Measurements from ENCODE around the gene PFAS.
"Not testable (repeated sequence)": the region's sequence is repeated elsewhere in the genome, so short reads cannot be mapped to it uniquely, and the experiment has no call there.

PFAS gene

GRCh38 chr17:8249621-8250500 is 772 bp downstream of the PFAS start:
- peak overlapping the region; percentile 81 for H3K4me3 ChIP-seq (ENCODE audit: low read depth, low read length)
- no peak for TF ChIP-seq CTCF (IDR thresholded peaks at IDR 0.05; ENCODE audit: borderline replicate concordance, insufficient read depth, low read depth, low read length)

- not testable (repeated sequence) for H3K4me3 ChIP-seq (ENCODE audit: low read depth, low read length)
These were observed 2.3 kb downstream of the PFAS start for GRCh38 chr17:8251411-8251810.

GRCh38 chr17:8253801-8254200 is 4.7 kb downstream of the PFAS start:
- no peak for TF ChIP-seq CTCF (IDR thresholded peaks at IDR 0.05; ENCODE audit: borderline replicate concordance, insufficient read depth, low read depth, low read length)
- H3K4me3 ChIP-seq (ENCODE audit: low read depth, low read length): no peak overlapping the region

GRCh38 chr17:8254881-8255280 is 5.8 kb downstream of the PFAS start:
- no peak overlapping the region for H3K4me3 ChIP-seq (ENCODE audit: low read depth, low read length)

GRCh38 chr17:8255499-8255898 is 6.4 kb downstream of the PFAS start:
- H3K4me3 ChIP-seq (ENCODE audit: low read depth, low read length): no peak overlapping the region
- TF ChIP-seq CTCF (IDR thresholded peaks at IDR 0.05; ENCODE audit: borderline replicate concordance, insufficient read depth, low read depth, low read length): no peak

More at GRCh38 chr17:8254881-8255280, 5.8 kb downstream of the PFAS start:
- TF ChIP-seq CTCF (IDR thresholded peaks at IDR 0.05; ENCODE audit: borderline replicate concordance, insufficient read depth, low read depth, low read length): no peak

- TF ChIP-seq CTCF (IDR thresholded peaks at IDR 0.05; ENCODE audit: borderline replicate concordance, insufficient read depth, low read depth, low read length): no peak
- H3K4me3 ChIP-seq (ENCODE audit: low read depth, low read length): no peak overlapping the region
These were observed 7.2 kb downstream of the PFAS start for GRCh38 chr17:8256291-8256690.

- TF ChIP-seq CTCF (IDR thresholded peaks at IDR 0.05; ENCODE audit: borderline replicate concordance, insufficient read depth, low read depth, low read length): no peak
- no peak overlapping the region for H3K4me3 ChIP-seq (ENCODE audit: low read depth, low read length)
These were observed 7.6 kb downstream of the PFAS start for GRCh38 chr17:8256691-8257090.
